Measurements from ENCODE around the gene UGT1A10. TPM values are rescaled to one million over a fixed set of nuclear protein-coding genes. Genes with fewer than 3 reads are reported as not detected.
A peak's percentile ranks its signal among the peaks of the same experiment; 100 is the strongest.

Gene UGT1A10
- total RNA-seq, 1 experiment from 2014 or later, result 0.11 TPM

DNA sequence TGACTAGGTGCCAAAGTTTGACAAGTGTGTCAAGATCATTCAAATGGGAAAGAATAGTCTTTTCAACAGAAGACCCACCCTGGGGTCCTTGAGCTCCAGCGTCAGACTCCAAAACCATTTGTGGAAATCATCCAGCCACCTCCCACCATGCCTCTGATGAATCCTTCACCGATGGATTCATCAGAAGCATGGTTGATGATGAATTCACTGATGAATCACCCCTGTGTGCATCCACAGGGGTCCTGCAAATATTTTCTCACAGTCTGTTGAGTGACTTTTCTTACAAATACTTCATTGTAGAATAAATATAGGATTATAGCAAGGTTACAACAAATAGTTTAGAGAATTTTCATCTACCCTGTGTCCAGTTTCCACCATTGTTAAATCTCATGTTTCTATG, 39.8 kb downstream of the UGT1A10 start:
- H3K4me1 ChIP-seq (ENCODE audit: low read length), result peaks cover 22% of the 10 kb centered on the region
- H3K9me2 ChIP-seq (replicated peaks; ENCODE audit: insufficient read depth, low read length), result no peaks in the 10 kb centered on the region
- no peaks in the 10 kb centered on the region for H3K27me3 ChIP-seq (ENCODE audit: low read length)
- H3K79me2 ChIP-seq (ENCODE audit: low read length), result no peaks in the 10 kb centered on the region
- H3K9ac ChIP-seq (ENCODE audit: low read length), result no peak overlapping the region
- no peaks in the 10 kb centered on the region for H3K36me3 ChIP-seq (ENCODE audit: insufficient read depth, low read length)
- no peak overlapping the region for H3K4me2 ChIP-seq (ENCODE audit: low read depth, low read length, poor library complexity, severe bottlenecking)
- no peak overlapping the region for H3K4me3 ChIP-seq (ENCODE audit: low read length)
- no peaks in the 10 kb centered on the region for H4K20me1 ChIP-seq (ENCODE audit: insufficient read depth, low read depth, low read length)
- H3K27ac ChIP-seq (ENCODE audit: low read length), result no peak overlapping the region
- no peaks in the 10 kb centered on the region for H3K9me3 ChIP-seq (ENCODE audit: low read length)
- DNase-seq, result no peak
- H2AFZ ChIP-seq (ENCODE audit: low read length), result no peak overlapping the region

DNA sequence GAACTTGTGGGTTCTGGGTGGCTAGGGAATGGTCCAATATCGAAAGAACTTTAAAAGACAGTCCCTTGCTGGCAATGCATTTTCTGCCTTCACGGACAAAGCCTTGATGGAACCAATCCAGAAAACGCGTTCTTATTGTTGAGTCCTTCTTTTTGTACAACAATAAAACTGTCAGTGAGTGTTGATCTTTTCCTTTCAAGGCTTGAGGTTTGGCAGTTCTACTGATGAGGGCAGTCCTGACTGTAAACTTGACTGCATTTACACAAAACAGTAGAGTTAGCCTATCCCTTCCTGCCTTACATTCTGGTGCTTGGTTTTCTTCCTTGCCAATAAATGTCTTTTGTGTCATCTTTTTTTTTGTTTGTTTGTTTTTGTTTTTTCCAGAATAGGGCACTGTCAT, 42.9 kb downstream of the UGT1A10 start:
- no peak overlapping the region for H3K4me2 ChIP-seq (ENCODE audit: low read depth, low read length, poor library complexity, severe bottlenecking)
- H3K4me3 ChIP-seq (ENCODE audit: low read length), result no peak overlapping the region
- no peaks in the 10 kb centered on the region for H3K9me3 ChIP-seq (ENCODE audit: low read length)
- DNase-seq, result no peak
- no peaks in the 10 kb centered on the region for H4K20me1 ChIP-seq (ENCODE audit: insufficient read depth, low read depth, low read length)
- no peaks in the 10 kb centered on the region for H3K36me3 ChIP-seq (ENCODE audit: insufficient read depth, low read length)
- no peak overlapping the region for H2AFZ ChIP-seq (ENCODE audit: low read length)
- no peaks in the 10 kb centered on the region for H3K9me2 ChIP-seq (replicated peaks; ENCODE audit: insufficient read depth, low read length)
- peaks cover 30% of the 10 kb centered on the region for H3K4me1 ChIP-seq (ENCODE audit: low read length)
- no peak overlapping the region for H3K27ac ChIP-seq (ENCODE audit: low read length)
- no peaks in the 10 kb centered on the region for H3K27me3 ChIP-seq (ENCODE audit: low read length)
- no peaks in the 10 kb centered on the region for H3K79me2 ChIP-seq (ENCODE audit: low read length)
- H3K9ac ChIP-seq (ENCODE audit: low read length), result no peak overlapping the region

DNA sequence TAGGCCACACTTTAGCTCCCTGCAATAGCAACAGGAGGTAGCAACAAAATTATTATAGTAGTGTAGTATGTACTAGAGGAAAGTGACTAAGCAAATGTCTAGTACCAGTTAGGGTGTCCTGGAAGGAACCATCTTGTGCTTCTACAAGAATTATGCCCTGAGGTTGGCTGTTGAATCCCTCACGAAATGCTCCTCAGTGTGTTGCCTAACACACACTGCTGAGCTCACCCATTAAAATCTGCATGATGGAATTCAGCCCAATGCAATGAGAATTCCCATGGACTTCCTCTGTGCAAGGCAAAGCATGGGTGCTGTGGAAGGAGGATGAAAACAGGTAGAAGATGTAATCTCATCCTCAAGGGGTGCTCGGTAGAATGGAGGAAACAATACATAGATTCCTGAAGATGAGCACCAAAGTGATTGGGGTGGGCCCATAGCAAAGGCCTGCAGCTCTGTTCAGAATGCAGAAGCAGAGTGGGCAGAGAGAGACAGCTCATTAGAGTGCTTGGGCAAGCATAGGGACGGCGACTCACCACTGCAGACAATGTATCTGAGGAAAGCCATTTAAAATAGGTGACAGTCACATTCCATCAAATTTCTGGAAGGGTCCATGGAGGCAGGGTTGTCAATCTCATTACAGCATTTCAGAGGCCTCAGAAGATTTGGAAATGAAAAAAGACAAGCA, 44.3 kb downstream of the UGT1A10 start:
- Histone ChIP-seq H3K27me3 (ENCODE audit: low read length) (no peaks in the 10 kb centered on the region), H2AFZ (ENCODE audit: low read length) (no peak overlapping the region), H3K79me2 (ENCODE audit: low read length) (no peaks in the 10 kb centered on the region), H3K4me1 (ENCODE audit: low read length) (peaks cover 30% of the 10 kb centered on the region), H3K4me2 (ENCODE audit: low read depth, low read length, poor library complexity, severe bottlenecking) (no peak overlapping the region), H3K27ac (ENCODE audit: low read length) (no peak overlapping the region), H3K36me3 (ENCODE audit: insufficient read depth, low read length) (no peaks in the 10 kb centered on the region), H3K4me3 (ENCODE audit: low read length) (no peak overlapping the region), H3K9me2 (replicated peaks; ENCODE audit: insufficient read depth, low read length) (no peaks in the 10 kb centered on the region), H3K9ac (ENCODE audit: low read length) (no peak overlapping the region), H3K9me3 (ENCODE audit: low read length) (no peaks in the 10 kb centered on the region), H4K20me1 (ENCODE audit: insufficient read depth, low read depth, low read length) (no peaks in the 10 kb centered on the region)
- DNase-seq, result peak; percentile 16

DNA sequence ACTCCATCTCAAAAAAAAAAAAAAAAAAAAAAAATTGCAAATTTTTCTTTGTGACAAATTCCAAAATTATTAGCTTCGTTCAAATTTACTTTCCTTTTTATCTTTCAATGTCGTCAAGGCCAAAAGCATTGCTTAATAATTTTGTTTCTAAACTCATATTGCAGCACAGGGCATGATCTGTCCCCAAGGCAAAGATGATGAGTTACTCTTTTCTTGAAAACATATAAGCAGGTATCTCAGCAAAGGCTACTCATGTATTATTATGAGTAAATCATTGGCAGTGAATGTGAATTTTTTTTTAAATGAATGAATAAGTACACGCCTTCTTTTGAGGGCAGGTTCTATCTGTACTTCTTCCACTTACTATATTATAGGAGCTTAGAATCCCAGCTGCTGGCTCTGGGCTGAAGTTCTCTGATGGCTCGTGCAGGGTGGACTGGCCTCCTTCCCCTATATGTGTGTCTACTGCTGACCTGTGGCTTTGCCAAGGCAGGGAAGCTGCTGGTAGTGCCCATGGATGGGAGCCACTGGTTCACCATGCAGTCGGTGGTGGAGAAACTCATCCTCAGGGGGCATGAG, 45.4 kb downstream of the UGT1A10 start, which contains the start of gene UGT1A7:
TSS of gene UGT1A7 (plus strand) at position 381 of the 579 bp plus-strand sequence. CDS start at position 418, 37 bp downstream.
- no peak within 1 kb of the TSS for H2AFZ ChIP-seq (ENCODE audit: low read length)
- peak within 1 kb of the TSS; percentile 14 for H3K4me2 ChIP-seq (ENCODE audit: low read depth, low read length, poor library complexity, severe bottlenecking)
- H3K36me3 ChIP-seq (ENCODE audit: insufficient read depth, low read length), result no peaks in the 10 kb centered on the region
- H3K9ac ChIP-seq (ENCODE audit: low read length), result no peak within 1 kb of the TSS
- H3K79me2 ChIP-seq (ENCODE audit: low read length), result no peaks in the 10 kb centered on the region
- H3K4me1 ChIP-seq (ENCODE audit: low read length), result peaks cover 30% of the 10 kb centered on the region
- no peak within 1 kb of the TSS for H3K4me3 ChIP-seq (ENCODE audit: low read length)
- H3K27me3 ChIP-seq (ENCODE audit: low read length), result no peaks in the 10 kb centered on the region
- H4K20me1 ChIP-seq (ENCODE audit: insufficient read depth, low read depth, low read length), result no peaks in the 10 kb centered on the region
- H3K9me2 ChIP-seq (replicated peaks; ENCODE audit: insufficient read depth, low read length), result no peaks in the 10 kb centered on the region
- no peaks in the 10 kb centered on the region for H3K9me3 ChIP-seq (ENCODE audit: low read length)
- H3K27ac ChIP-seq (ENCODE audit: low read length), result no peak within 1 kb of the TSS
- peak; percentile 21 for DNase-seq

DNA sequence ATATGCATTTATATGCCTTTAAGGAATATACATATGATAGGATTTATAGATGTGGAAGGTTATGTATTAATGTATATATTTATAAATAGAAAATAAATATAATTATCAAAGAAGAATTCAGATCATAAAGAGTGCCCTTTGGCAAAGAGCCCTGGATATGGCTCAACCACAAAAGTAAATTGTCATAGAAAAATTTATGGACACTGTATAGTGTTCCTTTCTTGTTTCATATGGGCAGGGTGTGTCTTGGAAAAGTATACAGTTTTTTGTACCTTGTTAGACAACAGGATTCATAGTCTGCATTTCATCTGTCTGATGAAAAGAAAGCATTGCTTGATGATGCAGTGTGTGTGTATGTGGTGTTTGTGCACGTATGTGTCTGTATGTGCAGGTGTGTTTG, 48.4 kb downstream of the UGT1A10 start:
- H3K9me2 ChIP-seq (replicated peaks; ENCODE audit: insufficient read depth, low read length), result no peaks in the 10 kb centered on the region
- H3K9me3 ChIP-seq (ENCODE audit: low read length), result no peaks in the 10 kb centered on the region
- peaks cover 12% of the 10 kb centered on the region for H3K4me1 ChIP-seq (ENCODE audit: low read length)
- H3K4me3 ChIP-seq (ENCODE audit: low read length), result no peak overlapping the region
- H3K9ac ChIP-seq (ENCODE audit: low read length), result no peak overlapping the region
- H3K36me3 ChIP-seq (ENCODE audit: insufficient read depth, low read length), result no peaks in the 10 kb centered on the region
- H3K4me2 ChIP-seq (ENCODE audit: low read depth, low read length, poor library complexity, severe bottlenecking), result no peak overlapping the region
- peak; percentile 17 for DNase-seq
- no peak overlapping the region for H2AFZ ChIP-seq (ENCODE audit: low read length)
- H3K27ac ChIP-seq (ENCODE audit: low read length), result no peak overlapping the region
- no peaks in the 10 kb centered on the region for H4K20me1 ChIP-seq (ENCODE audit: insufficient read depth, low read depth, low read length)
- H3K79me2 ChIP-seq (ENCODE audit: low read length), result no peaks in the 10 kb centered on the region
- no peaks in the 10 kb centered on the region for H3K27me3 ChIP-seq (ENCODE audit: low read length)

DNA sequence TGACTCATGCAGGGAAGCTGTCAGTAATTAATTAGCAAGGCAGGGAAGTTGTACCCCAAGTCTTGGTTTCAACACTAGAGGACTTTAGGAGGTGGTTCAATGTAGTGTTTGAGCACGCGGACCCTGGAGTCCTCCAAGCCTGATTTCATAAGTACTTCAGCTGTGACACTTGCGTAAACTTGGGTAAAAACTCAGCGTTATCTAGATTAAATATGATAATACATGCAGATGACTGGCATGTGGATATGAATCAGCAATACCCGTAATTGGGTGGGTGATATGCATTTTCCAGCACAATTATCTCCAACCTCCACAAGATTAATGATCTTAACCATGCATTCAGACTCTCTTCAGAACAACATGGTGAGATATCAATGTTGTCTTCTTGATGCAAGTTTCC, 50.7 kb downstream of the UGT1A10 start:
- Histone ChIP-seq H3K79me2 (ENCODE audit: low read length) (no peaks in the 10 kb centered on the region), H3K4me3 (ENCODE audit: low read length) (no peak overlapping the region), H3K4me2 (ENCODE audit: low read depth, low read length, poor library complexity, severe bottlenecking) (no peak overlapping the region), H3K9me3 (ENCODE audit: low read length) (no peaks in the 10 kb centered on the region), H3K4me1 (ENCODE audit: low read length) (peaks cover 12% of the 10 kb centered on the region), H4K20me1 (ENCODE audit: insufficient read depth, low read depth, low read length) (no peaks in the 10 kb centered on the region), H3K36me3 (ENCODE audit: insufficient read depth, low read length) (no peaks in the 10 kb centered on the region), H3K27ac (ENCODE audit: low read length) (no peak overlapping the region), H3K27me3 (ENCODE audit: low read length) (no peaks in the 10 kb centered on the region), H3K9me2 (replicated peaks; ENCODE audit: insufficient read depth, low read length) (no peaks in the 10 kb centered on the region), H3K9ac (ENCODE audit: low read length) (no peak overlapping the region), H2AFZ (ENCODE audit: low read length) (no peak overlapping the region)
- peak; percentile 27 for DNase-seq

DNA sequence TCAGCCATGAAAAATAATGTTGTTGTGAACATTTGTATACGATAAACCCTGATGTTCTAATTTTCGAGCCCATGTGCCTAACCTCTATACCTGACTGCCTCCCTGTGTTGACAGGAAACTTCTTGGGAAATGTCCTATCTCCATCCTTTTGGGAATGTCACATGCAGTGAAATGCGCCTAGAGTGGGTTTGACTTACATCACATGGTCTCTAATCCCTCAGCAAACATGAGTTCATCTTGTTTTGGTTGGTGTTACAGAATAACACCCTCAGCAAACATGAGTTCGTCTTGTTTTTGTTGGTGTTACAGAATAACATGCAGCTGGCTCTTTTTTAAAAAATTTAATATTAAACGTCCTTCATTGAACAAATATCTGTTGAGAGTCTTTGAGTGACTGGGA, 52.1 kb downstream of the UGT1A10 start:
- peaks cover 1% of the 10 kb centered on the region for H3K4me1 ChIP-seq (ENCODE audit: low read length)
- H4K20me1 ChIP-seq (ENCODE audit: insufficient read depth, low read depth, low read length), result no peaks in the 10 kb centered on the region
- H3K4me3 ChIP-seq (ENCODE audit: low read length), result no peak overlapping the region
- no peaks in the 10 kb centered on the region for H3K9me3 ChIP-seq (ENCODE audit: low read length)
- H3K36me3 ChIP-seq (ENCODE audit: insufficient read depth, low read length), result no peaks in the 10 kb centered on the region
- no peak overlapping the region for H3K27ac ChIP-seq (ENCODE audit: low read length)
- H3K4me2 ChIP-seq (ENCODE audit: low read depth, low read length, poor library complexity, severe bottlenecking), result no peak overlapping the region
- H3K27me3 ChIP-seq (ENCODE audit: low read length), result no peaks in the 10 kb centered on the region
- peak; percentile 38 for DNase-seq
- H2AFZ ChIP-seq (ENCODE audit: low read length), result no peak overlapping the region
- H3K9ac ChIP-seq (ENCODE audit: low read length), result no peak overlapping the region
- no peaks in the 10 kb centered on the region for H3K9me2 ChIP-seq (replicated peaks; ENCODE audit: insufficient read depth, low read length)
- H3K79me2 ChIP-seq (ENCODE audit: low read length), result no peaks in the 10 kb centered on the region

DNA sequence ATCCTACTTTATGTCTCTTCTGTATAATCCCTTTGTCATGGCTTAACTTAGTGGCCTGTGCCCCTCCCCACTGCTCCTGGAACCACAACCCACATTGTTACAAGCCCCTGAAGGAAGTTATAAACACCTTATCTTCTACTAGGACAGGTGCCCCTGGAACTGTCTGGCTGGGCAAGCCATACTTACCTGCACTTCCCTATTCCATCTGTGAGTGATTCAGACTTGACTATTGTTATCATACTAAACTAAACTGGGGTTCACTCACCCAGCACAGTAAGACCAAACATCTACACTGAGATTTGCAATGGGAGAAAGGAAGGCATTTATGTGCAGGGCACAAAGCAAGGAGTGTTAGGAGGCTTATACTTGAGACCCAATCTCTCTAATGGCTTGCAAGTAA, 52.8 kb downstream of the UGT1A10 start:
- Histone ChIP-seq H3K79me2 (ENCODE audit: low read length) (no peaks in the 10 kb centered on the region), H3K4me2 (ENCODE audit: low read depth, low read length, poor library complexity, severe bottlenecking) (no peak overlapping the region), H3K36me3 (ENCODE audit: insufficient read depth, low read length) (no peaks in the 10 kb centered on the region), H3K27ac (ENCODE audit: low read length) (no peak overlapping the region), H3K4me3 (ENCODE audit: low read length) (no peak overlapping the region), H3K9me3 (ENCODE audit: low read length) (no peaks in the 10 kb centered on the region), H4K20me1 (ENCODE audit: insufficient read depth, low read depth, low read length) (no peaks in the 10 kb centered on the region), H3K9me2 (replicated peaks; ENCODE audit: insufficient read depth, low read length) (no peaks in the 10 kb centered on the region), H3K27me3 (ENCODE audit: low read length) (no peaks in the 10 kb centered on the region), H3K9ac (ENCODE audit: low read length) (no peak overlapping the region), H2AFZ (ENCODE audit: low read length) (no peak overlapping the region), H3K4me1 (ENCODE audit: low read length) (no peaks in the 10 kb centered on the region)
- peak; percentile 2 for DNase-seq

Data from Karpas-422 (cell line).